ENCODE results near the gene S100A5.

- TF ChIP-seq KLF9 (tag by site-specific recombination; IDR thresholded peaks at IDR 0.05; ENCODE audit: low read depth) (no peak), GLI4 (tag by site-specific recombination; IDR thresholded peaks at IDR 0.05) (no peak), ATF2 (tag by site-specific recombination; IDR thresholded peaks at IDR 0.05; ENCODE audit: low read depth) (no peak), ZNF501 (tag by site-specific recombination; IDR thresholded peaks at IDR 0.05) (no peak), SETDB1 (IDR thresholded peaks at IDR 0.05; ENCODE audit: insufficient read length, low read length) (no peak), ZSCAN23 (tag by site-specific recombination; IDR thresholded peaks at IDR 0.05) (no peak), YY1 (tag by site-specific recombination; IDR thresholded peaks at IDR 0.05) (no peak), ZNF19 (tag by site-specific recombination; IDR thresholded peaks at IDR 0.05; ENCODE audit: low read depth) (no peak)
- TF ChIP-seq, protein P1, sequence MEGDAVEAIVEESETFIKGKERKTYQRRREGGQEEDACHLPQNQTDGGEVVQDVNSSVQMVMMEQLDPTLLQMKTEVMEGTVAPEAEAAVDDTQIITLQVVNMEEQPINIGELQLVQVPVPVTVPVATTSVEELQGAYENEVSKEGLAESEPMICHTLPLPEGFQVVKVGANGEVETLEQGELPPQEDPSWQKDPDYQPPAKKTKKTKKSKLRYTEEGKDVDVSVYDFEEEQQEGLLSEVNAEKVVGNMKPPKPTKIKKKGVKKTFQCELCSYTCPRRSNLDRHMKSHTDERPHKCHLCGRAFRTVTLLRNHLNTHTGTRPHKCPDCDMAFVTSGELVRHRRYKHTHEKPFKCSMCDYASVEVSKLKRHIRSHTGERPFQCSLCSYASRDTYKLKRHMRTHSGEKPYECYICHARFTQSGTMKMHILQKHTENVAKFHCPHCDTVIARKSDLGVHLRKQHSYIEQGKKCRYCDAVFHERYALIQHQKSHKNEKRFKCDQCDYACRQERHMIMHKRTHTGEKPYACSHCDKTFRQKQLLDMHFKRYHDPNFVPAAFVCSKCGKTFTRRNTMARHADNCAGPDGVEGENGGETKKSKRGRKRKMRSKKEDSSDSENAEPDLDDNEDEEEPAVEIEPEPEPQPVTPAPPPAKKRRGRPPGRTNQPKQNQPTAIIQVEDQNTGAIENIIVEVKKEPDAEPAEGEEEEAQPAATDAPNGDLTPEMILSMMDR (tag by site-specific recombination; IDR thresholded peaks at IDR 0.05) = no peak
- TF ChIP-seq, protein P2, sequence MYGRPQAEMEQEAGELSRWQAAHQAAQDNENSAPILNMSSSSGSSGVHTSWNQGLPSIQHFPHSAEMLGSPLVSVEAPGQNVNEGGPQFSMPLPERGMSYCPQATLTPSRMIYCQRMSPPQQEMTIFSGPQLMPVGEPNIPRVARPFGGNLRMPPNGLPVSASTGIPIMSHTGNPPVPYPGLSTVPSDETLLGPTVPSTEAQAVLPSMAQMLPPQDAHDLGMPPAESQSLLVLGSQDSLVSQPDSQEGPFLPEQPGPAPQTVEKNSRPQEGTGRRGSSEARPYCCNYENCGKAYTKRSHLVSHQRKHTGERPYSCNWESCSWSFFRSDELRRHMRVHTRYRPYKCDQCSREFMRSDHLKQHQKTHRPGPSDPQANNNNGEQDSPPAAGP (tag by site-specific recombination; IDR thresholded peaks at IDR 0.05) = no peak
Measured at GRCh38 chr1:153578490-153578889, 37.8 kb upstream of the S100A5 start.
